Ishikawa (cell line): ENCODE data around the gene ATP2C2.

ENCODE experiments used
- EP300 ChIP-seq: IDR thresholded peaks from 2 replicates; pipeline ENCODE4 v1.6.1; 2012; ENCODE audit warnings: borderline replicate concordance
- FOXM1 ChIP-seq: IDR thresholded peaks from 2 replicates; pipeline ENCODE4 v1.6.1; 2012; ENCODE audit warnings: low read depth, borderline replicate concordance
- NFIC ChIP-seq: IDR thresholded peaks from 2 replicates; pipeline ENCODE4 v1.6.1; 2012
- RAD21 ChIP-seq: IDR thresholded peaks from 2 replicates; pipeline ENCODE4 v1.6.1; 2012; ENCODE audit warnings: low read depth
- TAF1 ChIP-seq: IDR thresholded peaks from 2 replicates; pipeline ENCODE4 v1.6.1; 2012; ENCODE audit warnings: low read depth, mild to moderate bottlenecking
- TCF12 ChIP-seq: IDR thresholded peaks from 2 replicates; pipeline ENCODE4 v1.6.1; 2012; ENCODE audit warnings: low read depth
- YY1 ChIP-seq: IDR thresholded peaks from 2 replicates; pipeline ENCODE4 v1.6.1; 2012; ENCODE audit warnings: low read depth
- TF ChIP-seq, protein P1 (sequence below): IDR thresholded peaks from 2 replicates; pipeline ENCODE4 v1.6.1; 2012; ENCODE audit warnings: low read depth, mild to moderate bottlenecking

DNA sequence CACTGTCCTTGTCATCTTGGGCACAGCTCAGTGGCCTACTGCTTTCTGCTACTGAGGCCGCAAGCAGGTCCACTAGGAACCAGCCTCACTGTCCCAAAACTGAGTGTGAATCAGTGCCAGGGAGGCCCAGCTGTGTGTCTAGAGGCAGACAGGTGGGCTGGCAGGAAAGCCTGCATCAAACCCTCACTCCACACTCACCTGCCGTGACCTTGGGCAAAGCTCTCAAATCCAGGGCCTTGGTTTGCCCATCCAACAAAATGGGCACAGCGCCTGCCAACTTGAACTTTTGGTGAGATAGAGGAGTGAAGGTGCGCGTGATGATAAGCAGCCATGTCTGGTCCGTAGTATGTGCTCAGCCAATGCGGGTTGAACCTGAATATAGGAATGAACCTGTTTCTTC is 14.8 kb downstream of the ATP2C2 start:
- TF ChIP-seq, protein P1, sequence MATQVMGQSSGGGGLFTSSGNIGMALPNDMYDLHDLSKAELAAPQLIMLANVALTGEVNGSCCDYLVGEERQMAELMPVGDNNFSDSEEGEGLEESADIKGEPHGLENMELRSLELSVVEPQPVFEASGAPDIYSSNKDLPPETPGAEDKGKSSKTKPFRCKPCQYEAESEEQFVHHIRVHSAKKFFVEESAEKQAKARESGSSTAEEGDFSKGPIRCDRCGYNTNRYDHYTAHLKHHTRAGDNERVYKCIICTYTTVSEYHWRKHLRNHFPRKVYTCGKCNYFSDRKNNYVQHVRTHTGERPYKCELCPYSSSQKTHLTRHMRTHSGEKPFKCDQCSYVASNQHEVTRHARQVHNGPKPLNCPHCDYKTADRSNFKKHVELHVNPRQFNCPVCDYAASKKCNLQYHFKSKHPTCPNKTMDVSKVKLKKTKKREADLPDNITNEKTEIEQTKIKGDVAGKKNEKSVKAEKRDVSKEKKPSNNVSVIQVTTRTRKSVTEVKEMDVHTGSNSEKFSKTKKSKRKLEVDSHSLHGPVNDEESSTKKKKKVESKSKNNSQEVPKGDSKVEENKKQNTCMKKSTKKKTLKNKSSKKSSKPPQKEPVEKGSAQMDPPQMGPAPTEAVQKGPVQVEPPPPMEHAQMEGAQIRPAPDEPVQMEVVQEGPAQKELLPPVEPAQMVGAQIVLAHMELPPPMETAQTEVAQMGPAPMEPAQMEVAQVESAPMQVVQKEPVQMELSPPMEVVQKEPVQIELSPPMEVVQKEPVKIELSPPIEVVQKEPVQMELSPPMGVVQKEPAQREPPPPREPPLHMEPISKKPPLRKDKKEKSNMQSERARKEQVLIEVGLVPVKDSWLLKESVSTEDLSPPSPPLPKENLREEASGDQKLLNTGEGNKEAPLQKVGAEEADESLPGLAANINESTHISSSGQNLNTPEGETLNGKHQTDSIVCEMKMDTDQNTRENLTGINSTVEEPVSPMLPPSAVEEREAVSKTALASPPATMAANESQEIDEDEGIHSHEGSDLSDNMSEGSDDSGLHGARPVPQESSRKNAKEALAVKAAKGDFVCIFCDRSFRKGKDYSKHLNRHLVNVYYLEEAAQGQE = no peak
- TF ChIP-seq TCF12 (no peak), YY1 (no peak), EP300 (no peak), RAD21 (no peak), TAF1 (no peak), FOXM1 (no peak), NFIC (no peak)
